Cardiac muscle cell (in vitro differentiated cells and primary cell): ENCODE measurements around the gene BAAT. TPM values are rescaled to one million over a fixed set of nuclear protein-coding genes. Genes with fewer than 3 reads are reported as not detected.
"Not testable (repeated sequence)": the region's sequence is repeated elsewhere in the genome, so short reads cannot be mapped to it uniquely, and the experiment has no call there.

ENCODE experiments used
- DNase-seq, 2 donors: peaks; one replicate each; pipeline versions ENCODE4 v3.0.0 to v3.0.0-alpha.2; 2010 to 2017; ENCODE audit warnings: low read depth in 1 of 2, low spot score in 1 of 2
- H3K27ac ChIP-seq: fragments of 200-600 bp; sonication (generic); 2 replicates; pipeline ENCODE4 v1.5.1; 2016
- H3K27me3 ChIP-seq: fragments of 200-600 bp; sonication (generic); 2 replicates; pipeline ENCODE4 v1.6.0; 2016; ENCODE audit warnings: control low read depth
- H3K36me3 ChIP-seq: fragments of 200-600 bp; sonication (generic); 2 replicates; pipeline ENCODE4 v1.5.1; 2016; ENCODE audit warnings: control low read depth
- H3K4me1 ChIP-seq: fragments of 200-600 bp; sonication (generic); 2 replicates; pipeline ENCODE4 v1.8.1; 2017; ENCODE audit warnings: low read depth, mild to moderate bottlenecking, mixed run types
- H3K4me3 ChIP-seq: fragments of 200-600 bp; sonication (generic); 2 replicates; pipeline ENCODE4 v1.5.1; 2016; ENCODE audit warnings: mild to moderate bottlenecking
- H3K9me3 ChIP-seq: fragments of 200-600 bp; sonication (generic); 2 replicates; pipeline ENCODE4 v1.5.1; 2017; ENCODE audit warnings: low read depth, mild to moderate bottlenecking, control low read depth
- CTCF ChIP-seq: IDR thresholded peaks from 2 replicates; pipeline ENCODE4 v1.5.1; 2012; ENCODE audit warnings: low read depth, mild to moderate bottlenecking, low read length
- polyA plus RNA-seq: library from polyadenylated mRNA; unstranded; fragments of >200 nt; fragmentation: Nextera tagmentation; extraction: Ambion mirVana; gene quantifications from 2 replicates; pipeline ENCODE4 v1.2.1, GENCODE V29; 2016
- total RNA-seq: library from RNA; depleted of rRNA; stranded (reverse); fragments of >200 nt; gene quantifications from 2 replicates; pipeline ENCODE4 v1.2.3, GENCODE V29; 2016

BAAT gene
- total and polyA plus RNA-seq, 2 experiments from 2014 or later: not detected

GRCh38 chr9:101333926-101334702, 50.7 kb downstream of the BAAT start:
- no peak for TF ChIP-seq CTCF
- Histone ChIP-seq H3K4me3 (no peak overlapping the region), H3K36me3 (no peaks in the 10 kb centered on the region), H3K9me3 (no peaks in the 10 kb centered on the region), H3K4me1 (no peaks in the 10 kb centered on the region), H3K27me3 (no peaks in the 10 kb centered on the region), H3K27ac (no peak overlapping the region)
- DNase-seq: no peak

- no peak overlapping the region for H3K4me3 ChIP-seq
- no peaks in the 10 kb centered on the region for H3K4me1 ChIP-seq
- no peaks in the 10 kb centered on the region for H3K36me3 ChIP-seq
- DNase-seq: no peak
- no peaks in the 10 kb centered on the region for H3K27me3 ChIP-seq
- no peak for TF ChIP-seq CTCF
- no peaks in the 10 kb centered on the region for H3K9me3 ChIP-seq
- no peak overlapping the region for H3K27ac ChIP-seq
Measured at GRCh38 chr9:101333490-101333889, 51.3 kb downstream of the BAAT start.

- H3K4me1 ChIP-seq: no peaks in the 10 kb centered on the region
- no peak overlapping the region for H3K27ac ChIP-seq
- DNase-seq: no peak
- H3K4me3 ChIP-seq: no peak overlapping the region
- TF ChIP-seq CTCF: no peak
- H3K9me3 ChIP-seq: no peaks in the 10 kb centered on the region
- H3K27me3 ChIP-seq: no peaks in the 10 kb centered on the region
- no peaks in the 10 kb centered on the region for H3K36me3 ChIP-seq
Measured at GRCh38 chr9:101332362-101332761, 52.4 kb downstream of the BAAT start.

- not testable (repeated sequence) for H3K36me3 ChIP-seq, H3K4me3 ChIP-seq, H3K27ac ChIP-seq, DNase-seq, H3K9me3 ChIP-seq, H3K4me1 ChIP-seq, H3K27me3 ChIP-seq
Measured at GRCh38 chr9:101327422-101327909, 57.3 kb downstream of the BAAT start.

GRCh38 chr9:101326501-101326900, 58.3 kb downstream of the BAAT start:
- TF ChIP-seq CTCF: no peak
- Histone ChIP-seq H3K4me3 (no peak overlapping the region), H3K27ac (no peak overlapping the region), H3K4me1 (no peaks in the 10 kb centered on the region), H3K27me3 (no peaks in the 10 kb centered on the region), H3K9me3 (no peaks in the 10 kb centered on the region), H3K36me3 (no peaks in the 10 kb centered on the region)
- no peak for DNase-seq

GRCh38 chr9:101326035-101326434, 58.8 kb downstream of the BAAT start:
- DNase-seq: no peak
- Histone ChIP-seq H3K4me1 (no peaks in the 10 kb centered on the region), H3K36me3 (no peaks in the 10 kb centered on the region), H3K27ac (no peak overlapping the region), H3K4me3 (no peak overlapping the region), H3K9me3 (no peaks in the 10 kb centered on the region), H3K27me3 (no peaks in the 10 kb centered on the region)
- no peak for TF ChIP-seq CTCF
